HepG2 (cell line): ENCODE data around the gene SHC1. TPM values are rescaled to one million over a fixed set of nuclear protein-coding genes. Genes with fewer than 3 reads are reported as not detected.
A peak's percentile ranks its signal among the peaks of the same experiment; 100 is the strongest.

Experiments used
- ATF1 ChIP-seq: IDR thresholded peaks from 2 replicates; pipeline ENCODE4 v1.6.1; 2016; ENCODE audit warnings: mild to moderate bottlenecking, control low read depth
- BATF2 ChIP-seq: sonication (generic); formaldehyde crosslinking; IDR thresholded peaks from 2 replicates; pipeline ENCODE4 v1.8.0; 2022; ENCODE audit warnings: mild to moderate bottlenecking, missing genetic modification reagents, moderate library complexity
- CBX5 ChIP-seq: sonication (generic); formaldehyde crosslinking; IDR thresholded peaks from 2 replicates; pipeline ENCODE4 v1.4.0; 2020; ENCODE audit warnings: missing genetic modification reagents, borderline replicate concordance
- CCDC6 ChIP-seq: sonication (generic); formaldehyde crosslinking; IDR thresholded peaks from 2 replicates; pipeline ENCODE4 v1.8.1; 2022; ENCODE audit warnings: mild to moderate bottlenecking, missing genetic modification reagents, moderate library complexity
- HMG20A ChIP-seq: IDR thresholded peaks from 2 replicates; pipeline ENCODE4 v1.6.1; 2016; ENCODE audit warnings: borderline replicate concordance
- KDM1A ChIP-seq: IDR thresholded peaks from 2 replicates; pipeline ENCODE4 v1.6.1; 2016; ENCODE audit warnings: missing compliant biosample characterization
- MXD4 ChIP-seq: IDR thresholded peaks from 2 replicates; pipeline ENCODE4 v1.6.1; 2016; ENCODE audit warnings: mild to moderate bottlenecking, missing biosample characterization, missing genetic modification reagents
- NBN ChIP-seq: fragments of 450-650 bp; conservative IDR thresholded peaks from 2 replicates; pipeline ENCODE4 v1.6.1; 2017
- NFKB2 ChIP-seq: sonication (generic); formaldehyde crosslinking; IDR thresholded peaks from 2 replicates; pipeline ENCODE4 v1.4.0; 2020; ENCODE audit warnings: missing genetic modification reagents, borderline replicate concordance
- PATZ1 ChIP-seq: sonication (generic); formaldehyde crosslinking; IDR thresholded peaks from 2 replicates; pipeline ENCODE4 v1.4.0; 2020; ENCODE audit warnings: missing genetic modification reagents
- PCBP1 ChIP-seq: fragments of 200-400 bp; formaldehyde crosslinking; IDR thresholded peaks from 2 replicates; pipeline ENCODE4 v1.6.1; 2017; ENCODE audit warnings: mild to moderate bottlenecking, low read depth, low read length, borderline replicate concordance
- SKIL ChIP-seq: sonication (generic); formaldehyde crosslinking; IDR thresholded peaks from 2 replicates; pipeline ENCODE4 v1.8.0; 2022; ENCODE audit warnings: missing genetic modification reagents, mild to moderate bottlenecking, moderate library complexity, borderline replicate concordance
- STAG1 ChIP-seq: sonication (generic); formaldehyde crosslinking; IDR thresholded peaks from 2 replicates; pipeline ENCODE4 v1.4.0; 2020; ENCODE audit warnings: missing genetic modification reagents
- ZBTB21 ChIP-seq: sonication (generic); formaldehyde crosslinking; IDR thresholded peaks from 2 replicates; pipeline ENCODE4 v1.4.0; 2020; ENCODE audit warnings: missing genetic modification reagents
- ZNF326 ChIP-seq: sonication (generic); formaldehyde crosslinking; IDR thresholded peaks from 2 replicates; pipeline ENCODE4 v1.4.0; 2020; ENCODE audit warnings: missing genetic modification reagents, borderline replicate concordance
- ZNF446 ChIP-seq: sonication (generic); formaldehyde crosslinking; IDR thresholded peaks from 2 replicates; pipeline ENCODE4 v1.5.0; 2020; ENCODE audit warnings: mild to moderate bottlenecking, missing genetic modification reagents
- ZNF503 ChIP-seq: sonication (generic); formaldehyde crosslinking; IDR thresholded peaks from 2 replicates; pipeline ENCODE4 v1.4.0; 2020; ENCODE audit warnings: missing genetic modification reagents
- ZNF713 ChIP-seq: sonication (generic); formaldehyde crosslinking; IDR thresholded peaks from 2 replicates; pipeline ENCODE4 v1.4.0; 2020; ENCODE audit warnings: mild to moderate bottlenecking, missing genetic modification reagents
- ZNF737 ChIP-seq: sonication (generic); formaldehyde crosslinking; IDR thresholded peaks from 2 replicates; pipeline ENCODE4 v1.5.0; 2020; ENCODE audit warnings: missing genetic modification reagents, mild to moderate bottlenecking, borderline replicate concordance
- ZSCAN21 ChIP-seq: sonication (generic); formaldehyde crosslinking; IDR thresholded peaks from 2 replicates; pipeline ENCODE4 v1.8.0; 2022; ENCODE audit warnings: mild to moderate bottlenecking, missing genetic modification reagents, moderate library complexity, borderline replicate concordance
- ZSCAN22 ChIP-seq: sonication (generic); formaldehyde crosslinking; IDR thresholded peaks from 2 replicates; pipeline ENCODE4 v1.4.0; 2020; ENCODE audit warnings: mild to moderate bottlenecking, missing genetic modification reagents
- polyA plus RNA-seq, 8 experiments: library from polyadenylated mRNA; depleted of rRNA in 3 of 8; stranded (reverse) in 7 of 8; unstranded in 1 of 8; fragments of >200 nt; fragmentation: Illumina TruSeq in 4 of 8; extraction: Trizol in 4 of 8; gene quantifications; 2 replicates each; pipeline versions ENCODE4 v1.2.1 to v1.2.3, GENCODE V29; 2011 to 2016; ENCODE audit warnings: low read depth in 4 of 8, missing spikeins in 1 of 8, mixed read lengths in 1 of 8; ENCODE audit not compliant: insufficient read depth in 1 of 8
- total RNA-seq, 5 experiments: library from RNA; depleted of rRNA; stranded (reverse); fragments of >200 nt; fragmentation: Illumina TruSeq; extraction: Trizol; gene quantifications; 2 replicates each; pipeline ENCODE4 v1.2.3, GENCODE V29; 2016; ENCODE audit warnings: low read depth in 1 of 5

Gene SHC1
- total and polyA plus RNA-seq, 2 of the 13 experiments (the other 11 are each of a cell fraction or from before 2014, with no cell fraction given): 52.0 to 137 TPM

GRCh38 chr1:155017041-155017945 lies 46.7 kb upstream of the SHC1 start (continued):
- TF ChIP-seq PATZ1 (CRISPR knock-in tag): peak; percentile 97
- TF ChIP-seq CCDC6: peak; percentile 94
- TF ChIP-seq KDM1A (CRISPR knock-in tag): 0 out of 2 replicates have a peak, but pooled peaks have one; percentile 15
- TF ChIP-seq ZNF737 (CRISPR knock-in tag): no peak
- peak; percentile 85; the same call in 1 of the 2 replicates for TF ChIP-seq NFKB2 (CRISPR knock-in tag)
- peak; percentile 95; the same call in 1 of the 2 replicates for TF ChIP-seq CBX5
- TF ChIP-seq ZSCAN21 (CRISPR knock-in tag): peak; percentile 83
- TF ChIP-seq ZNF326 (CRISPR knock-in tag): no peak; the same call in 1 of the 2 replicates
- peak; percentile 75 for TF ChIP-seq SKIL (CRISPR knock-in tag)
- TF ChIP-seq ZNF503 (CRISPR knock-in tag): peak; percentile 84; the same call in 1 of the 2 replicates
- TF ChIP-seq MXD4: peak; percentile 73; the same call in 1 of the 2 replicates
- 0 out of 2 replicates have a peak, but pooled peaks have one; percentile 30 for TF ChIP-seq PCBP1
- TF ChIP-seq ZBTB21 (CRISPR knock-in tag): no peak
- TF ChIP-seq STAG1 (CRISPR knock-in tag): peak; percentile 89
- no peak for TF ChIP-seq ZSCAN22 (CRISPR knock-in tag)
- no peak for TF ChIP-seq NBN
- peak; percentile 30; the same call in 1 of the 2 replicates for TF ChIP-seq HMG20A (CRISPR knock-in tag)
- TF ChIP-seq ATF1 (CRISPR knock-in tag): no peak
- TF ChIP-seq ZNF446 (CRISPR knock-in tag): peak; percentile 33; the same call in 1 of the 2 replicates
- no peak for TF ChIP-seq ZNF713 (CRISPR knock-in tag)
- TF ChIP-seq BATF2 (CRISPR knock-in tag): no peak
